K562 (cell line): ENCODE measurements around the gene SAMD14. TPM values are rescaled to one million over a fixed set of nuclear protein-coding genes. Genes with fewer than 3 reads are reported as not detected.

Experiments used
- CBFA2T2 ChIP-seq: fragments of 450-650 bp; conservative IDR thresholded peaks from 2 replicates; pipeline ENCODE4 v1.6.1; 2017; ENCODE audit warnings: mild to moderate bottlenecking
- CEBPB ChIP-seq: fragments of 450-650 bp; IDR thresholded peaks from 2 replicates; pipeline ENCODE4 v1.6.1; 2016; ENCODE audit warnings: missing genetic modification characterization, missing compliant biosample characterization
- DDX20 ChIP-seq: fragments of 450-650 bp; IDR thresholded peaks from 2 replicates; pipeline ENCODE4 v1.6.1; 2016; ENCODE audit warnings: missing genetic modification characterization, low read depth, mild to moderate bottlenecking, missing compliant biosample characterization, moderate library complexity
- DLX4 ChIP-seq: fragments of 250-450 bp; sonication (Bioruptor Pico); IDR thresholded peaks from 2 replicates; pipeline ENCODE4 v1.6.1; 2021; ENCODE audit warnings: mild to moderate bottlenecking
- EP300 ChIP-seq: IDR thresholded peaks from 2 replicates; pipeline ENCODE4 v1.6.1; 2012; ENCODE audit warnings: low read length, improper control_type of control experiment
- FOXK1 ChIP-seq: sonication (generic); formaldehyde crosslinking; IDR thresholded peaks from 2 replicates; pipeline ENCODE4 v1.8.0; 2022; ENCODE audit warnings: missing genetic modification reagents, mild to moderate bottlenecking, borderline replicate concordance
- HDAC8 ChIP-seq: fragments of 450-650 bp; IDR thresholded peaks from 2 replicates; pipeline ENCODE4 v1.6.1; 2016; ENCODE audit warnings: mild to moderate bottlenecking, missing genetic modification characterization, moderate library complexity, missing compliant biosample characterization
- HLTF ChIP-seq: fragments of 450-650 bp; IDR thresholded peaks from 2 replicates; pipeline ENCODE4 v1.6.1; 2016
- HOXB6 ChIP-seq: fragments of 250-450 bp; sonication (Bioruptor Pico); IDR thresholded peaks from 2 replicates; pipeline ENCODE4 v1.5.1; 2022; ENCODE audit warnings: mild to moderate bottlenecking, borderline replicate concordance
- MAFK ChIP-seq: IDR thresholded peaks from 2 replicates; pipeline ENCODE4 v1.6.1; 2011; ENCODE audit warnings: low read length, improper control_type of control experiment
- MTF1 ChIP-seq: fragments of 250-450 bp; sonication (Bioruptor Pico); IDR thresholded peaks from 2 replicates; pipeline ENCODE4 v1.9.0; 2021; ENCODE audit warnings: moderate library complexity, mild to moderate bottlenecking, inconsistent platforms, borderline replicate concordance
- NFE2 ChIP-seq: IDR thresholded peaks from 2 replicates; pipeline ENCODE4 v1.6.1; 2014; ENCODE audit warnings: antibody characterized with exemption, low read depth
- SAFB2 ChIP-seq: fragments of 200-400 bp; formaldehyde crosslinking; IDR thresholded peaks from 2 replicates; pipeline ENCODE4 v1.6.1; 2018; ENCODE audit warnings: borderline replicate concordance, low read length, low read depth, moderate library complexity; ENCODE audit not compliant: severe bottlenecking
- SIN3A ChIP-seq, 2 experiments: fragments of 150-350 bp in 1 of 2; IDR thresholded peaks; 2 replicates each; pipeline ENCODE4 v1.6.1; 2011 to 2016; ENCODE audit warnings: borderline replicate concordance in 2 of 2, low read depth in 2 of 2, low read length in 2 of 2, mild to moderate bottlenecking in 2 of 2, moderate library complexity in 2 of 2; ENCODE audit not compliant: control insufficient read depth in 1 of 2
- TCF7L2 ChIP-seq: fragments of 150-350 bp; IDR thresholded peaks from 2 replicates; pipeline ENCODE4 v1.6.1; 2016; ENCODE audit warnings: low read depth, mild to moderate bottlenecking, low read length, moderate library complexity
- ZNF41 ChIP-seq: fragments of 250-450 bp; sonication (Bioruptor Pico); conservative IDR thresholded peaks from 2 replicates; pipeline ENCODE4 v1.4.0; 2020; ENCODE audit warnings: mild to moderate bottlenecking
- ZNF445 ChIP-seq: fragments of 250-450 bp; sonication (Bioruptor Pico); IDR thresholded peaks from 2 replicates; pipeline ENCODE4 v1.4.0; 2020; ENCODE audit warnings: low read depth, mild to moderate bottlenecking, moderate library complexity
- ZNF512 ChIP-seq: IDR thresholded peaks from 2 replicates; pipeline ENCODE4 v1.6.1; 2016; ENCODE audit warnings: missing genetic modification characterization, missing compliant biosample characterization
- ZNF75A ChIP-seq: fragments of 450-650 bp; formaldehyde crosslinking; IDR thresholded peaks from 2 replicates; pipeline ENCODE4 v1.4.0; 2020; ENCODE audit warnings: mild to moderate bottlenecking
- ZNF76 ChIP-seq: fragments of 250-450 bp; sonication (Bioruptor Pico); IDR thresholded peaks from 2 replicates; pipeline ENCODE4 v1.4.0; 2020; ENCODE audit warnings: mild to moderate bottlenecking, moderate library complexity, borderline replicate concordance
- polyA plus RNA-seq, 8 experiments: library from polyadenylated mRNA; depleted of rRNA in 4 of 8; stranded (reverse) in 5 of 8; unstranded in 3 of 8; fragments of >200 nt; fragmentation: Nextera tagmentation in 2 of 8; fragmentation: Illumina TruSeq in 1 of 8; extraction: Ambion mirVana in 2 of 8; extraction: Trizol in 1 of 8; gene quantifications; 2 replicates each; pipeline versions ENCODE4 v1.2.1 to v1.2.3, GENCODE V29; 2011 to 2014; ENCODE audit warnings: inconsistent platforms in 1 of 8, missing spikeins in 1 of 8
- total RNA-seq, 7 experiments: library from RNA; depleted of rRNA in 6 of 7; stranded (reverse); fragments of >200 nt in 6 of 7; fragmentation: Illumina TruSeq in 2 of 7; extraction: Trizol in 2 of 7; gene quantifications; 2 replicates each; pipeline versions ENCODE4 v1.2.1 to v1.2.3, GENCODE V29; 2011 to 2021; ENCODE audit warnings: low replicate concordance in 1 of 7

The SAMD14 gene
- total and polyA plus RNA-seq, 9 of the 15 experiments (the other 6 are each of a cell fraction or from before 2014, with no cell fraction given): 0.04 to 0.07 TPM; not detected in 7

- no peak for TF ChIP-seq ZNF512
- TF ChIP-seq HDAC8 (tag): no peak
- TF ChIP-seq SIN3A (IDR thresholded peaks at IDR 0.05; ENCODE audit: borderline replicate concordance in 2 of 2, control insufficient read depth in 1 of 2, low read depth in 2 of 2, low read length in 2 of 2): peak in 1 of 2 experiments; percentile 42; a peak in 2 of 4 replicates
- TF ChIP-seq ZNF41 (CRISPR knock-in tag): no peak
- no peak for TF ChIP-seq HOXB6 (CRISPR knock-in tag)
- no peak for TF ChIP-seq SAFB2
- TF ChIP-seq ZNF445 (CRISPR knock-in tag): no peak
- TF ChIP-seq DDX20: no peak
- TF ChIP-seq EP300: no peak
- TF ChIP-seq FOXK1 (CRISPR knock-in tag): no peak
- no peak for TF ChIP-seq MAFK
- TF ChIP-seq ZNF76 (CRISPR knock-in tag): no peak
- no peak for TF ChIP-seq NFE2
- TF ChIP-seq HLTF: no peak
- TF ChIP-seq CBFA2T2: no peak
- TF ChIP-seq MTF1 (CRISPR knock-in tag): no peak
- TF ChIP-seq TCF7L2: no peak
- TF ChIP-seq CEBPB (tag): no peak
- TF ChIP-seq ZNF75A: no peak
- TF ChIP-seq DLX4: no peak
These were observed 19.7 kb upstream of the SAMD14 start (continued) for GRCh38 chr17:50149417-50150353.
